ENCODE results near the gene KIRREL3.

Gene KIRREL3

DNA sequence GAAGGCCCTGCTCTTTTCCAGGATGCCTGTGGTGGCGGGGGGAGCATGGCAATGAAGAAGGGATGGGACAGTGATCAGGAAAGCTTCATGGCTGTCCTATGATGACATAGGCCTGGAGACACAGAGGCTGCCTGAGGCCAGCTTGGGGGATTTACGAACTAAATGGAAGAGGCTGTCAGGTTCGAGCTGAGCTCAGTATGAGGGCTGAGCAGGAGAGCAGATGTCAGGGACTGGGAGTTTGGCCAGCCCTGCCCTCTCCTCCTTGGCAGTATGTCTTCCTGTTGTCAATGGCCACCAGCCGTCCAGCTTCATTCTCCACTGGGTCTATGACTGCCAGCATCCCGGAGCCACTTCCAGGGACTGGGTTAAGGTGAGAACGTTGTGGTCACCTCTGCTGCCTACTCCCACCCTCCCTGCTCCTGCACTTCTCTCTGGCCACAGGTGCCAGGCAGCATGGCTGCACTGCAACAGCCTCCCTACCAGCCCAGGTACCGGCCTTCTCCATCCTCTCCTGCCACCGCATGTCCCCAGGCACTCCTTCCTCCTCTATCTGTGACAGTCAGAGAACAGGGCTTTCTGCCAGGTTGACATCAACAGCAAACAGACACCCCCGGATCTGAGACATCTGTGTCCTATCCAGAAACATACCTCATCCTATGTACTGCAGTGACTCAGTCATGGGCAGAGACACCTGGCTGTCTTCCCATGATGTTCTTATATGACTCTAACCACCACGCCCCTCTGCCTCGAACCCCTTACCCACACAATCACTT is 75.1 kb downstream of the KIRREL3 start:
- H3K4me3 ChIP-seq (ENCODE audit: low read depth, low read length): no peak overlapping the region
- TF ChIP-seq, protein P1, sequence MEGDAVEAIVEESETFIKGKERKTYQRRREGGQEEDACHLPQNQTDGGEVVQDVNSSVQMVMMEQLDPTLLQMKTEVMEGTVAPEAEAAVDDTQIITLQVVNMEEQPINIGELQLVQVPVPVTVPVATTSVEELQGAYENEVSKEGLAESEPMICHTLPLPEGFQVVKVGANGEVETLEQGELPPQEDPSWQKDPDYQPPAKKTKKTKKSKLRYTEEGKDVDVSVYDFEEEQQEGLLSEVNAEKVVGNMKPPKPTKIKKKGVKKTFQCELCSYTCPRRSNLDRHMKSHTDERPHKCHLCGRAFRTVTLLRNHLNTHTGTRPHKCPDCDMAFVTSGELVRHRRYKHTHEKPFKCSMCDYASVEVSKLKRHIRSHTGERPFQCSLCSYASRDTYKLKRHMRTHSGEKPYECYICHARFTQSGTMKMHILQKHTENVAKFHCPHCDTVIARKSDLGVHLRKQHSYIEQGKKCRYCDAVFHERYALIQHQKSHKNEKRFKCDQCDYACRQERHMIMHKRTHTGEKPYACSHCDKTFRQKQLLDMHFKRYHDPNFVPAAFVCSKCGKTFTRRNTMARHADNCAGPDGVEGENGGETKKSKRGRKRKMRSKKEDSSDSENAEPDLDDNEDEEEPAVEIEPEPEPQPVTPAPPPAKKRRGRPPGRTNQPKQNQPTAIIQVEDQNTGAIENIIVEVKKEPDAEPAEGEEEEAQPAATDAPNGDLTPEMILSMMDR (IDR thresholded peaks at IDR 0.05; ENCODE audit: low read depth, low read length): no peak

DNA sequence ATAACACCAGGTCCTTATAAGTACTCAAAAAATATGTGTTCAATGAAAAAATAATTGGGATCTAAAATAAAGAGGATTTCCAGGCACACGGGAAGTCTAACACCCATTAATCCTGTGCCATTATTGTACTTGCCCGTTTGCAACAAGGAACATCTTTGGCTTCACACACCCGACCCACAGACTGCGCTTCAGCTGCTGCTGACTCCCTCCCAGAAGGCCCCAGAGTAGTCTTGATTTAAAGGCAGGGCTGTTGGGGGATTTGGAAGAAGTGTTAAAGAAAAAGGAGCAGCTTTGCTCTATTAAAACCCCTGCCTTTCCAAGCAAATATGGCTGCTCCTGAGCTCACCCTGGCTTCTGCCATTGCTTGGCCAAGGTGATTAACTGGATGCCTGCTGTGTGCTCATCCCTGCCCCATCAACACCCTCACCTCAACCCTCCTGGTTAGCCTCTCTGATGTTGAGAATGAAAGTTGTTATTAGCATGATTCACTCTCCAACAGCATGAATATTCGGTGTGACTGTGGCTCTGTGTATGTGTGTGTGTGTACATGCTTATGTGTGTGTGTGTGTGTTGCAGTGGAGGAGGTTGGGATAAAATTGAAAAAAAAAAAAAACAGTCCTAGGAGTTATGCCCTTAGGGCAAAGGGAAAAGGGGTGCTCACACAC is 76.1 kb downstream of the KIRREL3 start:
- TF ChIP-seq, protein P1 (IDR thresholded peaks at IDR 0.05; ENCODE audit: low read depth, low read length): no peak
- H3K4me3 ChIP-seq (ENCODE audit: low read depth, low read length): no peak overlapping the region

DNA sequence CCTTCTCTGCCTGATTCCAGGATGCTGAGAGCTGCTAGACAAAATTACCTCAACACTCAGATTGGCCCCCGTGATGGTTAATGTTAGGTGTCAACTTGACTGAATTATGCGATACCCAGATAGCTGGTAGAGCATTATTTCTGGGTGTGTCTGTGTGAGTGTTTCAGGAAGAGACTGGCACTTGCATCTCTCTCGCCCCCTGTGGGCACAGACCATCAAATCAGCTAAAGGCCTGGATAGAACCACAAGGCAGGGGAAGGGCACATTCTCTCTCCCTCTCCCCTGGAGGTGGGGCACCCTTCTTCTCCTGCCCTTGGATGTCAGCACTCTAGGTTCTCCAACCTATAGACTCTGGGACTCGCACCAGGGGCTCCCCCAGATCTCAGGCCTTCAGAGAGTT is 79.7 kb downstream of the KIRREL3 start:
- no peak overlapping the region for H3K4me3 ChIP-seq (ENCODE audit: low read depth, low read length)
- TF ChIP-seq, protein P1 (IDR thresholded peaks at IDR 0.05; ENCODE audit: low read depth, low read length): no peak

DNA sequence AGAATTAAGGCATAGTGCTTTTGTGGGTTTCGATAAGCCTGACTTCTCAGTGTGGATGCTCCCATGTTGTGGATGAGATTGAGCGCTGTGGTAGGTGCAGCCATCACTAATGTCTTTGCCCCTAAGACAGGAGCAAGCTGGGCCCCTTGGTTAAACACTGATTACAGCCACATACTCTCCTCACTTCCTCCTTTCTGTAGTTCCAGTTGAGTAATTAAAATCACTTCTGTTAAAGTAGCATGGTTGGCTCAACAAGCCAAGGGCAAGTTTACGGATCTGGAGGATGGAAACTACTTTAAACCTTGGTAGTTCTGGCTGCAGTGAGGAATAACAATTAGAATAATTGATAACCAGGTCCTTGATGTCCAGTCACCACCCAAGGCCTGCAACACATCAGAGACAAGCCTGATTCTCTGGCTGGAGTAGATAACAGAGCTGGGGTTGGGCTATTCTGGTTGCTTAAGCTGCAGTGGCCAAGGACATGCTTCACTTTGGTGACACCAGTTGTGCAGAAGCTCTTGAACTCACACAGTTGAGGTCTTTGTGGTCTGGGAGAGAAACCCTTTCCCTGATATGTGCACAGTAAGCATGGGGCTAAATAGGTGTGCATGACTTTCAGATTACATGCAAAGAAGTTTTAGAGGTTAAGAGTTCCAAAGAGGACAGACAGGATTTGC is 81.3 kb downstream of the KIRREL3 start:
- H3K4me3 ChIP-seq (ENCODE audit: low read depth, low read length): no peak overlapping the region
- TF ChIP-seq, protein P1 (IDR thresholded peaks at IDR 0.05; ENCODE audit: low read depth, low read length): no peak

DNA sequence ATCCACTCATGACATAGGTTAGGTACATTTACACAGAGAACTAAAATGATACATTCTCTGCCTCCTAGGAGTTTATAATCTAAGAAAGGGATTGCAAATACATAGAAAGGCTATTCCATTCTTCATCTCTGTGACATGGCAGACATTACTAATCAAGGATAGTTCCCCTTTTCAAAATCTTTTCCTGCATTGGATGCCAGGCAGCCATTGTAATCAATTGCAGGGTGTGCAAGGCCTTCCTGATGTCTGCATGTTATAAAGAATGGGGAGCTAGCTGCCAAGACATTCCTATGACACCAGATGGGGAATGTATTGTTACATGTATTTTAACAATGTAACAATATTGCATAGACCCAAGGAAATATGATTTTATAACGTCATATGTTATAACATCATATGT is 82.0 kb downstream of the KIRREL3 start:
- no peak overlapping the region for H3K4me3 ChIP-seq (ENCODE audit: low read depth, low read length)
- TF ChIP-seq, protein P1 (IDR thresholded peaks at IDR 0.05; ENCODE audit: low read depth, low read length): no peak

DNA sequence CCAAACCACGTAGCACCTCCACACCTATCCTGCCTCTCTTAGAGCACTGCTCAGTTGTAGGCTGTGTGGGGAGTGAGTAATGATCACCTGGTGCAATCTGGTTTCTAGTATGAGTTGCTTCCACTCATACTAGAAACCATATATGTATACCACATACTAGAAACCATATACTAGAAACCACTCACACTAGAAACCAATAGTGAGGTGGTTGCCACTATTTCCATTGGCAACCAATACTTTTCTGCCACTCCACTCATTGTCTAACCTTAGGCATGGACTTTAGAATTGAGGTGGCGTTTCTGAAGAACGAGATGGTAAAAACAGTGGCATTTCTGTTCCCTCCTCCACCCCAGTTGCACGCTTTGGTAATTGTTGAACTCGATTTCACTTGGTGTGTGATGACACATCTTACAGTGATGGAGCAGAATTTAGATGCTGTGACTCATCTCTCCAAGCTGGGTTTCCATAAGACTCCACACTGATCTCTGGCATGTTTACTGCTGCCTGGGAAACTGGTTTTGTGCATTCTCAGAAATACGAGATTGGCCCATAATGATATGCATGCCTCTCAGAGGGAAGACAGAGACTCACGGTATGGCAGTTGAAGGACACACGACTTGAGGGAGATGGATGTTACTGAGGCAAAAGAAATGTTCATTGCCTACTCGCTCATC is 82.9 kb downstream of the KIRREL3 start:
- H3K4me3 ChIP-seq (ENCODE audit: low read depth, low read length): 0 out of 2 replicates have a peak overlapping the region, but pooled peaks have one; percentile 15
- TF ChIP-seq, protein P1 (IDR thresholded peaks at IDR 0.05; ENCODE audit: low read depth, low read length): no peak

Measured in WI38 (cell line).